ENCODE results near the gene EEFSEC.

The EEFSEC gene

GRCh38 chr3:128182656-128183055, 29.4 kb downstream of the EEFSEC start:
- no peak overlapping the region for H3K4me3 ChIP-seq (ENCODE audit: low read length)
- no peak for DNase-seq (ENCODE audit: low read depth)
- TF ChIP-seq CTCF (conservative IDR thresholded peaks at IDR 0.05; ENCODE audit: low read depth, low read length), result no peak

DNA sequence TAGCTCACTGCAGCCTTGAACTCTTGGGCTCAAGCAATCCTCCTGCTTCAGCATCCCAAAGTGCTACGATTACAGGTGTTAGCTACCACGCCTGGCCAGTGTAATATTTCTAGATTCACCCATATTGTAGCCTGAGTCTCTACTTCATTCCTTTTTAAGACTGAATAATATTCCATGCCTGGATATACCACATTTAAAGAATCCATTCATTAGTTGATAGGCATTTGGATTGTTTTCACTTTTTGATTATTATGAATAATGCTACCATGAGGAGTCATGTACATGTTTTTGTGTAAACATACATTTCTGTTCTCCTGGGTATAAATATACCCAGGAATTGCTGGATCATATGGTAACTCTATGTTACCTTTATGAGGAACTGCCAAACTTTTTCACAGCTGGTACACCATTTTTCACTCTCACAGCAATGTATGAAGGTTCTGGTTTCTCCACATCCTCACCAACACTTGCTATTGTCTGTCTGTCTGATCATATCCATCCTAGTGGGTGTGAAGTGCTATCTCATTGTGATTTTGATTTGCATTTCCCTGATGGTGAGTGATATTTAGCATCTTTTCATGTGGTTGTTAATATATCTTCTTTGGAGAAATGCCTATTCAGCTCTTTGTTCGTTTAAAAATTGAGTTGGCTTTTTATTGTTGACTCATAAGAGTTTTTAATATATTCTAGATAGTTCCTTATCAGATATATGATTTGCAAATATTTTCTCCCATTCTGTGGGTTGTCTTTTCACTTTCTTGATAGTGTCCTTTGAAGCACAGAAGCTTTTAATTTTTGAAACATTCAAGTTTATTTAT, 32.6 kb downstream of the EEFSEC start:
- H3K4me3 ChIP-seq (ENCODE audit: low read length), result no peak overlapping the region
- TF ChIP-seq CTCF (conservative IDR thresholded peaks at IDR 0.05; ENCODE audit: low read depth, low read length), result no peak
- no peak for DNase-seq (ENCODE audit: low read depth)

DNA sequence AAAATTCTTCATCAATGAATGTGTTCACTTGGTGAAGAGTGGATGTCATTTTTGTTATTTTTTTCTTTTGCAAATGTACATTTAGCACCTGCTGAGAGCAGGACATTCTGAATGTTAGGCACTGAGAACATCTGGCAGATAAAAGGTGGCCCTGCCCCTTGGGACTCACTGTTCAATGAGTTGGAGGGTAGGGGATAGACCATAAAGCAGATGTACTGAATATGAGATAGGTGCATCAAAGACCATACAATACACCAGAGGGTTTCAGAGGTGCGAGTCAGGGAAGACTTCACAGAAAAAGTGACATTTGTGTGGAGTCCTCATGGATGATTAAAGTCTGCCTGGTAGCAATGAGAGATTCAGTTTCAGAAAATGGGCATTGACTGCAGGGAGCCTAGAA, 34.2 kb downstream of the EEFSEC start:
- no peak for DNase-seq (ENCODE audit: low read depth)
- no peak overlapping the region for H3K4me3 ChIP-seq (ENCODE audit: low read length)
- no peak for TF ChIP-seq CTCF (conservative IDR thresholded peaks at IDR 0.05; ENCODE audit: low read depth, low read length)

DNA sequence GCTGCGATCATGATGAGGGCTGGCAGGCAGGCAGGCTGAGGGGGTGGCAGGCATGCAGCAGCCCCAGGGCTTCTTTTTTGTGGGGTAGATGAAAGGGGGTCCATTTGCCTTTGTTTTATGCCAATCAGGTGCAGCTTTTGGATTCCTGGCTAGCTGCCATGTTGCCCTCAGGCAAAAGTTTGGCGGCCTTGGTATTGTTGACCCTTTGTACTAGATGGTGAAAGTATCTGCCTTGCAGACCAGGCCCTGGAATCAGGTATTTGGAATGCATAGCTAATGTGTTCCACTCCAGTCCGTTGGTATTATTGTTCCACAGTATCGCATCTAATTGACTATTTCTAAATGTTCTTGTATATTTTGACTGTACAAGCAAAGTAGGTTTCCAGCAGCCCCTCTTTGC, 35.0 kb downstream of the EEFSEC start:
- DNase-seq (ENCODE audit: low read depth), result no peak
- no peak overlapping the region for H3K4me3 ChIP-seq (ENCODE audit: low read length)
- no peak for TF ChIP-seq CTCF (conservative IDR thresholded peaks at IDR 0.05; ENCODE audit: low read depth, low read length)

GRCh38 chr3:128188956-128189355, 35.7 kb downstream of the EEFSEC start:
- H3K4me3 ChIP-seq (ENCODE audit: low read length), result no peak overlapping the region
- no peak for DNase-seq (ENCODE audit: low read depth)
- TF ChIP-seq CTCF (conservative IDR thresholded peaks at IDR 0.05; ENCODE audit: low read depth, low read length), result no peak

DNA sequence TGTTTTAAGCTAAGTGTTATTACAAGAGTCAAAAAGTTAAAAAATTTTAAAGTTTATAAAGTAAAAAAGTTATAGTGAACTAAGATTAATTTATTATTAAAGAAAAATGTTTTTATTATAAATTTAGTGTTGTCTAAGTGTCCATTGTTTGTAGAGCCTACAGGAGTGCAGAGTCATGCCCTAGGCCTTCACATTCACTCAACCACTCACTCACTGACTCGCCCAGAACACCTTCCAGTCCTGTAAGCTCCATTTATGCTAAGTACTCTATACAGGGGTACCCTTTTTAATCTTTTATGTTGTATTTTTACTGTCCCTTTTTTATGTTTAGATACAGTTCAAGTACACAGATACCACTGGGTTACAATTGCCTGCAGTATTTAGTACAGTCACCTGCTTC, 37.2 kb downstream of the EEFSEC start:
- no peak for TF ChIP-seq CTCF (conservative IDR thresholded peaks at IDR 0.05; ENCODE audit: low read depth, low read length)
- no peak overlapping the region for H3K4me3 ChIP-seq (ENCODE audit: low read length)
- no peak for DNase-seq (ENCODE audit: low read depth)

GRCh38 chr3:128192131-128192530, 38.9 kb downstream of the EEFSEC start:
- no peak overlapping the region for H3K4me3 ChIP-seq (ENCODE audit: low read length)
- TF ChIP-seq CTCF (conservative IDR thresholded peaks at IDR 0.05; ENCODE audit: low read depth, low read length), result no peak
- no peak for DNase-seq (ENCODE audit: low read depth)

Measured in retinal pigment epithelial cell (primary cell).